HG02610 (cell line): ENCODE measurements around the gene CCDC148.
A peak's percentile ranks its signal among the peaks of the same experiment; 100 is the strongest.

Experiments
- ATAC-seq: cut with Tn5 transposase; IDR thresholded peaks from one replicate; pipeline ENCODE4 v1.9.1; 2021; ENCODE audit warnings: mild to moderate bottlenecking, moderate library complexity; ENCODE audit not compliant: unreplicated experiment

Gene CCDC148

GRCh38 chr2:158221063-158222020, 235.2 kb downstream of the CCDC148 start:
- peak; percentile 64 for ATAC-seq

- ATAC-seq: no peak
Observed at GRCh38 chr2:158217593-158217992, 239.0 kb downstream of the CCDC148 start.

GRCh38 chr2:158214431-158214830, 242.1 kb downstream of the CCDC148 start:
- peak; percentile 97 for ATAC-seq

- ATAC-seq: no peak
Observed at GRCh38 chr2:158213773-158214172, 242.8 kb downstream of the CCDC148 start.

- ATAC-seq: no peak
Observed at GRCh38 chr2:158212301-158212700, 244.3 kb downstream of the CCDC148 start.

- ATAC-seq: no peak
Observed at GRCh38 chr2:158211502-158211901, 245.1 kb downstream of the CCDC148 start.

- ATAC-seq: no peak
Observed at GRCh38 chr2:158207354-158207753, 249.2 kb downstream of the CCDC148 start.

- ATAC-seq: no peak
Observed at GRCh38 chr2:158205215-158205614, 251.3 kb downstream of the CCDC148 start.

GRCh38 chr2:158204741-158205165, 251.8 kb downstream of the CCDC148 start:
- peak; percentile 50 for ATAC-seq

GRCh38 chr2:158202161-158202815, 254.3 kb downstream of the CCDC148 start:
- ATAC-seq: no peak

- no peak for ATAC-seq
Observed at GRCh38 chr2:158199928-158200650, 256.5 kb downstream of the CCDC148 start.

- no peak for ATAC-seq
Observed at GRCh38 chr2:158197940-158198339, 258.6 kb downstream of the CCDC148 start.

- no peak for ATAC-seq
Observed at GRCh38 chr2:158194229-158194628, 262.3 kb downstream of the CCDC148 start.

- no peak for ATAC-seq
Observed at GRCh38 chr2:158192515-158193443, 263.8 kb downstream of the CCDC148 start.

GRCh38 chr2:158191076-158191895, 265.3 kb downstream of the CCDC148 start:
- ATAC-seq: peak; percentile 94

- ATAC-seq: no peak
Observed at GRCh38 chr2:158189526-158189925, 267.0 kb downstream of the CCDC148 start.

- no peak for ATAC-seq
Observed at GRCh38 chr2:158187908-158188307, 268.6 kb downstream of the CCDC148 start.

- no peak for ATAC-seq
Observed at GRCh38 chr2:158184556-158185343, 271.8 kb downstream of the CCDC148 start.

GRCh38 chr2:158184001-158184400, 272.6 kb downstream of the CCDC148 start:
- no peak for ATAC-seq
